ENCODE data around the gene DNASE1. TPM values are rescaled to one million over a fixed set of nuclear protein-coding genes. Genes with fewer than 3 reads are reported as not detected.

Gene DNASE1
- total RNA-seq, 2 donors from 2014 or later: 19.1 to 25.5 TPM

Other genes starting within 250 kb of the DNASE1 start
- gene ZNF597, start 211.2 kb upstream of the DNASE1 start, total RNA-seq: 1 to 10 TPM; 2.7 to 2.9 TPM
- gene NAA60, start 211.0 kb upstream of the DNASE1 start, total RNA-seq: 10 to 100 TPM; 59.0 to 60.0 TPM
- not detected for gene C16orf90, start 159.2 kb upstream of the DNASE1 start, total RNA-seq
- 10 to 100 TPM in 1 of 2 donors, 1 to 10 TPM in 1; 4.3 to 10.8 TPM for gene CLUAP1, start 153.7 kb upstream of the DNASE1 start, total RNA-seq
- gene NLRC3, start 77.3 kb upstream of the DNASE1 start, total RNA-seq: 10 to 100 TPM; 48.3 to 61.8 TPM
- gene SLX4, start 43.1 kb upstream of the DNASE1 start, total RNA-seq: 10 to 100 TPM; 13.4 to 18.4 TPM
- 100 to 1,000 TPM; 105 to 257 TPM for gene TRAP1, start 62.8 kb downstream of the DNASE1 start, total RNA-seq
- 10 to 100 TPM; 76.2 to 90.3 TPM for gene CREBBP, start 226.0 kb downstream of the DNASE1 start, total RNA-seq